HAP-1 (cell line): Measurements from ENCODE around the gene SPIRE1.

Source experiments
- DNase-seq, 2 experiments: peaks; one replicate each; pipeline ENCODE4 v3.0.0-alpha.2; 2016 to 2020; ENCODE audit warnings: low spot score in 2 of 2
- H3K27me3 ChIP-seq: fragments of 250-450 bp; sonication (Bioruptor Pico); 2 replicates; pipeline ENCODE4 v1.5.1; 2020; ENCODE audit warnings: low read depth, mild to moderate bottlenecking, moderate library complexity
- H3K36me3 ChIP-seq: fragments of 250-450 bp; sonication (Bioruptor Pico); replicated peaks from 2 replicates; pipeline ENCODE4 v1.5.1; 2020; ENCODE audit warnings: mild to moderate bottlenecking
- H3K4me1 ChIP-seq: fragments of 250-450 bp; sonication (Bioruptor Pico); 2 replicates; pipeline ENCODE4 v1.5.1; 2020; ENCODE audit warnings: mild to moderate bottlenecking
- H3K4me3 ChIP-seq: fragments of 250-450 bp; sonication (Bioruptor Pico); 2 replicates; pipeline ENCODE4 v1.5.1; 2020; ENCODE audit warnings: mild to moderate bottlenecking, moderate library complexity
- H3K9me3 ChIP-seq: fragments of 250-450 bp; sonication (Bioruptor Pico); 2 replicates; pipeline ENCODE4 v1.5.1; 2020; ENCODE audit warnings: mild to moderate bottlenecking, moderate library complexity
- in situ Hi-C: fragments of 300-500 bp; cut with MboI; formaldehyde crosslinking; loops from 3 replicates; pipeline ENCODE4 v1.14.3; 2020; ENCODE audit warnings: low sequenced_read_pairs, inconsistent platforms, mixed read lengths

SPIRE1 gene

GRCh38 chr18:12443551-12443950 lies 214.4 kb downstream of the SPIRE1 start:
- in situ Hi-C loops = no loop called here
- H3K27me3 ChIP-seq = no peaks in the 10 kb centered on the region
- DNase-seq = no peak
- peaks cover 5% of the 10 kb centered on the region; the same call in 1 of the 2 replicates for H3K9me3 ChIP-seq
- no peaks in the 10 kb centered on the region for H3K4me1 ChIP-seq
- no peak overlapping the region for H3K4me3 ChIP-seq
- H3K36me3 ChIP-seq = peaks cover 20% of the 10 kb centered on the region

- Histone ChIP-seq H3K27me3 (no peaks in the 10 kb centered on the region), H3K9me3 (peaks cover 5% of the 10 kb centered on the region; the same call in 1 of the 2 replicates), H3K4me1 (no peaks in the 10 kb centered on the region), H3K36me3 (peaks cover 17% of the 10 kb centered on the region), H3K4me3 (no peak overlapping the region)
- in situ Hi-C loops = no loop called here
- no peak for DNase-seq
Measured at GRCh38 chr18:12442946-12443345, 215.0 kb downstream of the SPIRE1 start.

DNA sequence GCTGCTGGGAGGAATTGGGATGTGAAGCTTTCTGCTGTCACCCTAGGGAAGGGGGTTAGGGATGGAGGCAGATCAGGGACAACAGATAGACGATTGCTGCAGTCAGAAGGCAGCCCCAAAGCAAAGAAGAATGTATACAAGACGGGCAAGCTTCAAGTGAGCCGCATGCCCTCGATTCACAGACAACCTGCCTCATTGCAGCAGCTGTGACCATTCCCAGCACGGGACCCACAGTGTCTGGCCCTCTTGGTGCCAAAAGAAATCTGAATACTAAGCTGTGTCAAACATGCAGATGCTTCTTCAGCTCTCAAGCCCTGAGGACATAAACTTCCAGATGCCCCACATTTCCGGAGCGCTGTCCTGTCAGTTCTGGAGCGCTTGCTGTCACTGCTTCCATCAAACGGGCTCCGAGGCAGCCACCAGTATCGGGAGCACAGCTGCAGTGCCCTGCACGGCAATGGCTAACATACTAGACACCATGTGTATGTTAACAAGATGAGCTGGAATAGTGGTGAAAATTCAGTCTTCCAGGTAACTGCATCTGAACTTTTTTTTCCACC lies 216.4 kb downstream of the SPIRE1 start:
- peaks cover 5% of the 10 kb centered on the region; the same call in 1 of the 2 replicates for H3K9me3 ChIP-seq
- no peaks in the 10 kb centered on the region for H3K27me3 ChIP-seq
- in situ Hi-C loops = no loop called here
- peaks cover 13% of the 10 kb centered on the region for H3K36me3 ChIP-seq
- no peaks in the 10 kb centered on the region for H3K4me1 ChIP-seq
- no peak overlapping the region for H3K4me3 ChIP-seq
- no peak for DNase-seq

DNA sequence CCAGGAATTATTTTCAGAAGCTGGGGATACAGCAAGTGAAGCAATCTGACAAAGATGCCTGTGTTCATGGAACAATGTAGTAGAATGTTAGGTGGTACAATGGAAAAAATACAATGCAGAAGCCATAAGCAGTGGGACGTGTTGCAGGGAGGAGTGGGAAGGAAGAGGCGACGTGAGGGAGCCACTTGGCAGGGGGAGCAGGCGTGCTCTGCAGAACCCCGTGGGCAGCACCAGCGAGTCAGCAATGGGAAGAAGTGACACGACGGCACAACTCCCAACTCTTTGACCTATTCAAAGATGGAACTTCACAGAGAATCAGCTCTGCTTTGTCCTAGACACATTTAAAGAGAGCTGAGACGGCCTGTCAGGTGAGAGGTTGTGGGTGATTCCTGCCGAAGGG lies 219.7 kb downstream of the SPIRE1 start:
- no peak for DNase-seq
- Histone ChIP-seq H3K27me3 (no peaks in the 10 kb centered on the region), H3K9me3 (no peaks in the 10 kb centered on the region), H3K4me1 (no peaks in the 10 kb centered on the region; the same call in 1 of the 2 replicates), H3K36me3 (peaks cover 8% of the 10 kb centered on the region), H3K4me3 (no peak overlapping the region)
- in situ Hi-C loops = no loop called here

DNA sequence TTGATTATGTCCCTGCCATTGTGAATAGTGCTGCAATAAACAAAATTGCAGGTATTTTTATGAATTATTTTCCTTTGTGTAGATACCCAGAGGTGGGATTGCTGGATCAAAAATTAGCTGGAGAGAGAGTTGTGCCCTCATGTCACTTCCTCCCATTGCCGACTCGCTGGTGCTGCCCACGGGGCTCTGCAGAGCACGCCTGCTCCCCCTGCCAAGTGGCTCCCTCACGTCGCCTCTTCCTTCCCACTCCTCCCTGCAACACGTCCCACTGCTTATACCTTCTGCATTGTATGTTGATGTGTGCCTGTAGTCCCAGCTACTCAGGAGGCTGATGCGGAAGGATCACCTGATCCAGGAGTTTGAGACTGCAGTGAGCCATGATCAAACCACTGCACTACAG lies 222.0 kb downstream of the SPIRE1 start:
- H3K4me1 ChIP-seq = no peaks in the 10 kb centered on the region; the same call in 1 of the 2 replicates
- H3K36me3 ChIP-seq = peaks cover 21% of the 10 kb centered on the region
- H3K9me3 ChIP-seq = no peaks in the 10 kb centered on the region
- no peak overlapping the region for H3K4me3 ChIP-seq
- no peaks in the 10 kb centered on the region for H3K27me3 ChIP-seq
- in situ Hi-C loops = no loop called here
- no peak for DNase-seq

GRCh38 chr18:12434541-12434929 lies 223.4 kb downstream of the SPIRE1 start:
- H3K27me3 ChIP-seq = no peaks in the 10 kb centered on the region
- no peak overlapping the region for H3K4me3 ChIP-seq
- H3K4me1 ChIP-seq = no peaks in the 10 kb centered on the region; the same call in 1 of the 2 replicates
- no peaks in the 10 kb centered on the region for H3K9me3 ChIP-seq
- in situ Hi-C loops = no loop called here
- no peak for DNase-seq
- H3K36me3 ChIP-seq = peaks cover 32% of the 10 kb centered on the region

DNA sequence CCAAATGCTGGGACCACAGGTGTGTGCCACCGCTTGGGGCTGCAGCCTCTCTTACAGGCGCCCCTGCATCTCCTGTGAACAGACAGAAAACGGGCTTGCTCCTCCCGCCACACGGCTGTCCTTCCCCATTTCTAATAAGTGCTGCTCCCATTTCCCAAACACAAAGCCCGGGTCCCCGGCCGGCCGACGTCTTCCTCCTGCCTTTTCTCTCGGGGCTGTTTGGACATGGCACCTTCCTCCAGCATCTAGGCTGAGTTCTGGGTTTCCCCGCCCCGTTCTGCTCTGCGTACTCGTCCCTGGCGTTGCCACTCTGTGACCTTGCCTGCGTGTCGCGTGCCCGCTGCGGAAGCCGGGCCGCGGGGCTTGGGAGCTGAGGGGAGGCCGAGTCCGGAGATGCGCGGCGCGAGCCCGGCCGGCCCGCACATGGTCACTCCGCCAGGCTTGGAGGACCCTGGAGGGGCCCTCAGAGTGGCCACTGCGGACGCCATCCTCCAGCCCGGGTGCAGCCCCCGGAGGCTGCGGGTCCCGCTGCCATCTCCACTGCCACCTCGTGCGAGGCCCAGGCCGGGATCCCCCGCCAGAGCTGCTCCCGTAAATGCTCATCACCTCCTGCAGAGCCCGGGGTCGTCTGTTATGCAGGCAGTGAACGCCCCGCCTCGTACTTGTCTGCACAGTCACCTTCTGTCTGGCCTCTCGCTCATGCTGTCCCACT lies 223.9 kb downstream of the SPIRE1 start:
- in situ Hi-C loops = no loop called here
- H3K36me3 ChIP-seq = peaks cover 36% of the 10 kb centered on the region
- H3K9me3 ChIP-seq = no peaks in the 10 kb centered on the region
- H3K27me3 ChIP-seq = no peaks in the 10 kb centered on the region
- no peaks in the 10 kb centered on the region; the same call in 1 of the 2 replicates for H3K4me1 ChIP-seq
- DNase-seq = no peak
- H3K4me3 ChIP-seq = no peak overlapping the region

DNA sequence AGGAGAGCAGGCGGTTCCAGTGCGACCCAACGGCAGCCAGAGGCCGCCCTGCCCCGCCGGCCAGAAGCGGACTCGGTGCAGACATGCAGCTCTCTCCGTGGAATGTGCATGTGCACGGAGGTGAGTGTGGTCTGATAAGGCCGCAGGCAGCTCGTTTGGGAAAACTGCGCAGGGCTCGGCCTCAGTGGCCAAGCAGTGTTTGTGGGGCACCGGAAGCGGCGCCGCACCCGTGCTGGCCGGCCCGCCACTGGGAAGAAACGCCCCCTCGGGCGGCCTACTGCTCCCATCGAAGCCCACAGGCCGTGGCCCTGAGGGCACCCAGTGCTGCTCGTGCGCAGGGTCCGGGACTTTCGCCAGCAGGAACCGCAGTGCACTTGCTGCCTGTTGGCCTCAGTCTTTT lies 225.0 kb downstream of the SPIRE1 start:
- no peaks in the 10 kb centered on the region; the same call in 1 of the 2 replicates for H3K4me1 ChIP-seq
- no peak overlapping the region for H3K4me3 ChIP-seq
- DNase-seq = no peak
- H3K36me3 ChIP-seq = peaks cover 44% of the 10 kb centered on the region
- H3K9me3 ChIP-seq = no peaks in the 10 kb centered on the region
- in situ Hi-C loops = no loop called here
- H3K27me3 ChIP-seq = no peaks in the 10 kb centered on the region

- H3K36me3 ChIP-seq = peaks cover 47% of the 10 kb centered on the region
- no peaks in the 10 kb centered on the region for H3K27me3 ChIP-seq
- in situ Hi-C loops = no loop called here
- no peak overlapping the region for H3K4me3 ChIP-seq
- H3K4me1 ChIP-seq = no peaks in the 10 kb centered on the region; the same call in 1 of the 2 replicates
- no peak for DNase-seq
- H3K9me3 ChIP-seq = no peaks in the 10 kb centered on the region
Measured at GRCh38 chr18:12432196-12432595, 225.7 kb downstream of the SPIRE1 start.

GRCh38 chr18:12431561-12431960 lies 226.3 kb downstream of the SPIRE1 start:
- Histone ChIP-seq H3K9me3 (no peaks in the 10 kb centered on the region), H3K4me3 (no peak overlapping the region), H3K36me3 (peaks cover 53% of the 10 kb centered on the region), H3K4me1 (no peaks in the 10 kb centered on the region; the same call in 1 of the 2 replicates), H3K27me3 (no peaks in the 10 kb centered on the region)
- in situ Hi-C loops = no loop called here
- no peak for DNase-seq

DNA sequence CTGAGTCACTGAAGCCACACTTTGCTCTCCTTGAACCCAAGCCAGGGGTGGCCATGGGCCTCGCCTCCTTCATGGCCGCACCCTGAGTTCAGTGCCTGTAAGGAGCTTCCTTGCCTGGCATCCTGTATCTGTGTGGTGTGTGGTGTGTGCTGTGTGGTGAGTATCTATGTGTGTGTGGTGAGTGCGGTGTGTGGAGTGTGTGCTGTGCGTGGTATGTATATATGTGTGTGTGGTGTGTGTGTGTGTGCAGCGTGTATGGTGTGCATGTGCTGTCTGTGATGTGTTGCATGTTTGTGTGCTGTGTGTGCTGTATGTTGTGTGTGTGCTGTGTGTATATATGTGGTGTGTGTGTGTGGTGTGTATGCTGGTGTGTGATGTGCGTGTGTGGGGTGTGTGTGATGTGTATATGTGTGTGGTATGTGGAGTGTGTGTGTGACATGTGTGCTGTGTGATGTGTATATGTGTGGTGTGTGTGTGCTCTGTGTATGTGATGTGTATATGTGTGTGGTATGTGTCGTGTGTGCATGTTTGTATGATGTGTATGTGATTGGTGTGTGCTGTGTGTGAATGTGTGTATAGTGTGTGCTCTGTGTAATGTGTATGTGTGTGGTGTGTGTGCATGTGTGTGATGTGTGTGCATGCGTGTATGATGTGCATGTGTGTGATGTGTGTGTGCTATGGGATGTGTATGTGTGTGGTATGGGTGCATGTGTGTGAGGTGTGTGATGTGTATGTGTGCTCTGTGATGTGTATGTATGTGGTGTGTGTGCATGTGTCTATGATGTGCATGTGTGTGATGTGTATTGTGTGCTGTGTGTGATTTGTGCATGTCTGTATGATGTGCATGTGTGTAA lies 227.5 kb downstream of the SPIRE1 start:
- no peaks in the 10 kb centered on the region for H3K27me3 ChIP-seq
- H3K9me3 ChIP-seq = no peaks in the 10 kb centered on the region
- no peaks in the 10 kb centered on the region; the same call in 1 of the 2 replicates for H3K4me1 ChIP-seq
- H3K36me3 ChIP-seq = peaks cover 53% of the 10 kb centered on the region
- H3K4me3 ChIP-seq = no peak overlapping the region
- no peak for DNase-seq
- in situ Hi-C loops = no loop called here

GRCh38 chr18:12429556-12429955 lies 228.4 kb downstream of the SPIRE1 start:
- in situ Hi-C loops = no loop called here
- Histone ChIP-seq H3K9me3 (no peaks in the 10 kb centered on the region), H3K4me1 (no peaks in the 10 kb centered on the region), H3K27me3 (no peaks in the 10 kb centered on the region), H3K36me3 (peaks cover 53% of the 10 kb centered on the region), H3K4me3 (no peak overlapping the region)
- no peak for DNase-seq

GRCh38 chr18:12428923-12429322 lies 229.0 kb downstream of the SPIRE1 start:
- Histone ChIP-seq H3K9me3 (no peaks in the 10 kb centered on the region), H3K4me3 (no peak overlapping the region), H3K36me3 (peaks cover 53% of the 10 kb centered on the region), H3K27me3 (no peaks in the 10 kb centered on the region), H3K4me1 (no peaks in the 10 kb centered on the region)
- in situ Hi-C loops = no loop called here
- DNase-seq = no peak

DNA sequence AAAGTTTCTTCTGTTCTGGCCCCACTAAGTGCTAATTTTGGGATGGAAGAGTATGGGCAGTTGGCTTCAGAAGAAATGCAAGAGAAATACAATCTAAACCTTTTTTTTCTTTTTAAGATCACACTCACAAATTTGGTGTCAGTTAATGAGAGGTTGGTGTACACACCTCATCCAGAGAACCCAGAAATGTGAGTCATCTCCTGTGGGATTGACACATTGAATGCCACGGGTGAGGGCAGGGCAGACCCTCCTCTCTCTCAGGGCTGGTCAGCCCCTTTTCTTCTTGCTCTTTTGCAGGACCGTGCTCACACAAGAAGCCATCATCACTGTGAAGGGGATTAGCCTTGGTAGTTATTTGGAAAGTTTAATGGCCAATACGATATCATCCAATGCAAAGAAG lies 231.0 kb downstream of the SPIRE1 start:
- no peak overlapping the region for H3K4me3 ChIP-seq
- no peaks in the 10 kb centered on the region for H3K27me3 ChIP-seq
- H3K9me3 ChIP-seq = no peaks in the 10 kb centered on the region
- peaks cover 55% of the 10 kb centered on the region for H3K36me3 ChIP-seq
- in situ Hi-C loops = no loop called here
- DNase-seq = no peak
- H3K4me1 ChIP-seq = no peaks in the 10 kb centered on the region
